Measurements from ENCODE around the gene CTF1.
"Not testable (repeated sequence)": the region's sequence is repeated elsewhere in the genome, so short reads cannot be mapped to it uniquely, and the experiment has no call there.

The CTF1 gene

GRCh38 chr16:30896261-30896888 lies at the start of gene CTF1:
CTF1 (plus strand) TSS chr16:30896614; CDS start chr16:30896644, 30 bp downstream.
- DNase-seq, result no peak

GRCh38 chr16:30846649-30847402 lies 49.6 kb upstream of the CTF1 start:
- no peak for DNase-seq

GRCh38 chr16:30850246-30850645 lies 46.2 kb upstream of the CTF1 start:
- DNase-seq, result no peak

- no peak for DNase-seq
These were observed 42.7 kb upstream of the CTF1 start for GRCh38 chr16:30853758-30854157.

GRCh38 chr16:30858111-30858495 lies 38.3 kb upstream of the CTF1 start:
- DNase-seq, result no peak

- DNase-seq, result no peak
These were observed 37.5 kb upstream of the CTF1 start for GRCh38 chr16:30858829-30859423.

GRCh38 chr16:30860729-30861128 lies 35.7 kb upstream of the CTF1 start:
- DNase-seq, result not testable (repeated sequence)

- DNase-seq, result not testable (repeated sequence)
These were observed 33.2 kb upstream of the CTF1 start for GRCh38 chr16:30863178-30863577.

GRCh38 chr16:30866031-30866430 lies 30.4 kb upstream of the CTF1 start:
- no peak for DNase-seq

- no peak for DNase-seq
These were observed 28.7 kb upstream of the CTF1 start for GRCh38 chr16:30867747-30868146.

- no peak for DNase-seq
These were observed 25.5 kb upstream of the CTF1 start for GRCh38 chr16:30870904-30871303.

- DNase-seq, result no peak
These were observed 22.1 kb upstream of the CTF1 start for GRCh38 chr16:30874244-30874820.

- DNase-seq, result peak; percentile 96
These were observed 21.3 kb upstream of the CTF1 start for GRCh38 chr16:30874821-30875717.

- peak; percentile 73 for DNase-seq
These were observed 20.3 kb upstream of the CTF1 start for GRCh38 chr16:30875871-30876801.

GRCh38 chr16:30876867-30877266 lies 19.5 kb upstream of the CTF1 start:
- DNase-seq, result no peak

- no peak for DNase-seq
These were observed 13.7 kb upstream of the CTF1 start for GRCh38 chr16:30882429-30883310.

GRCh38 chr16:30884760-30885159 lies 11.7 kb upstream of the CTF1 start:
- DNase-seq, result no peak

- no peak for DNase-seq
These were observed 11.2 kb upstream of the CTF1 start for GRCh38 chr16:30885196-30885595.

- no peak for DNase-seq
These were observed 10.3 kb upstream of the CTF1 start for GRCh38 chr16:30886145-30886544.

GRCh38 chr16:30887927-30888326 lies 8.5 kb upstream of the CTF1 start:
- no peak for DNase-seq

Measured in activated effector memory CD4-positive, alpha-beta T cell treated with anti-CD3 and anti-CD28 coated beads, Interleukin-2, amount 50 U/mL, for 16 hours (primary cell).